Heart right ventricle (tissue), 16 donors: ENCODE results near the gene ATG4C. TPM values are rescaled to one million over a fixed set of nuclear protein-coding genes. Genes with fewer than 3 reads are reported as not detected.
"Not testable (repeated sequence)": the region's sequence is repeated elsewhere in the genome, so short reads cannot be mapped to it uniquely, and the experiment has no call there.

ENCODE experiments used
- ATAC-seq, 8 donors: fragments of 200-7000 bp; cut with Tn5 transposase; one replicate each; pipeline ENCODE4 v1.9.1; 2020; ENCODE audit warnings: mild to moderate bottlenecking in 8 of 8, moderate library complexity in 8 of 8, moderate number of reproducible peaks in 1 of 8
- DNase-seq, 2 donors: peaks; one replicate each; pipeline ENCODE4 v3.0.0-alpha.2; 2020
- H3K27ac ChIP-seq, 10 donors: fragments of 200-600 bp; sonication (generic) in 2 of 10; one replicate each; pipeline versions ENCODE4 v1.5.0 to v1.8.0; 2020 to 2022; ENCODE audit warnings: mild to moderate bottlenecking in 3 of 10
- H3K27me3 ChIP-seq, 7 donors: fragments of 200-600 bp; one replicate each; pipeline ENCODE4 v1.8.0; 2021 to 2022; ENCODE audit warnings: mild to moderate bottlenecking in 2 of 7
- H3K36me3 ChIP-seq, 9 donors: fragments of 200-600 bp; sonication (generic) in 1 of 9; one replicate each; pipeline versions ENCODE4 v1.5.0 to v1.8.0; 2020 to 2022; ENCODE audit warnings: mild to moderate bottlenecking in 2 of 9
- H3K4me1 ChIP-seq, 9 donors: fragments of 200-600 bp; sonication (generic) in 1 of 9; one replicate each; pipeline versions ENCODE4 v1.5.0 to v1.8.0; 2020 to 2022; ENCODE audit warnings: mild to moderate bottlenecking in 4 of 9
- H3K4me3 ChIP-seq, 10 donors: fragments of 200-600 bp; sonication (generic) in 2 of 10; one replicate each; pipeline versions ENCODE4 v1.5.0 to v1.8.0; 2020 to 2022; ENCODE audit warnings: mild to moderate bottlenecking in 7 of 10, moderate library complexity in 2 of 10
- H3K9me3 ChIP-seq, 11 donors: fragments of 200-600 bp in 10 of 11; sonication (generic) in 2 of 11; one replicate each; pipeline versions ENCODE4 v1.5.0 to v1.8.0; 2013 to 2022; ENCODE audit warnings: mild to moderate bottlenecking in 2 of 11, control low read depth in 1 of 11, moderate library complexity in 1 of 11
- CTCF ChIP-seq, 9 donors: fragments of 200-600 bp; sonication (generic) in 2 of 9; IDR thresholded peaks; one replicate each; pipeline versions ENCODE4 v1.5.0 to v1.8.0; 2021 to 2022; ENCODE audit warnings: antibody characterized with exemption in 9 of 9, mild to moderate bottlenecking in 5 of 9, moderate library complexity in 1 of 9
- WGBS, 2 donors: extraction: QIAGEN DNeasy Blood & Tissue Kit; methylation state at CpG; one replicate each; pipeline ENCODE4 v1.1.7; 2013; ENCODE audit warnings: inconsistent platforms in 1 of 2; 5-methylcytosine and 5-hydroxymethylcytosine counted together
- intact Hi-C, 10 donors: fragments of 100-400 bp; cut with DNase I; formaldehyde crosslinking; loops; one replicate each; pipeline versions ENCODE4 v1.11.1 to v1.14.2; 2022
- polyA plus RNA-seq, 2 donors: library from polyadenylated mRNA; stranded (reverse); fragments of 200-250 nt; gene quantifications; one replicate each; pipeline ENCODE4 v1.2.3, GENCODE V29; 2013
- total RNA-seq, 10 donors: library from RNA; stranded (reverse); fragmentation: NEBNext Ultra II Directional in 3 of 10; extraction: Animal tissue kit (Norgen Biotek cat#: 25700) in 3 of 10; gene quantifications; one replicate each; pipeline versions ENCODE4 v1.2.1 to v1.2.4, GENCODE V29; 2021 to 2023
- donor health status: Arrhythmogenic right ventricular cardiomyopathy.
- donor health status: ischemic (EF 13 %, LVEDD 7.1; RV severe dilation, severe dysfunction).
- donor health status: healthy with polysubstance abuse.
- donor health status: DM: no; HTN: yes; CAD: no.
- donor health status: DM: no; HTN: no; CAD: no.
- donor health status: ischemic (EF 25% LVEDD 6.9; RV normal size, moderate dysfunction).
- donor health status: ischemic (EF 25% LVEDD 5.7; RV mildly dilated, moderate dysfunction).
- donor health status: healthy.
- donor health status: DM: yes; HTN: yes; CAD: no.
- donor health status: Ischemic cardiomyopathy.
- donor health status: ischemic (EF 35%, LVEDD 5.7; RV mildly dilated, moderate dysfunction).
- donor health status: nonischemic (EF 11% LVEDD 7.7; RV severe dilation, severe dysfunction).
- donor health status: DM: yes; HTN: yes; CAD: no.
- donor health status: PGD.
- donor health status: ischemic (EF 29% LVEDD 5.4; RV normal size, mild dysfunction).
- donor health status: nonischemic (EF 23%, LVEDD 6.1; RV moderate dilation, normal function).

Gene ATG4C
- total and polyA plus RNA-seq, 12 donors, result 4.2 to 17.9 (median 8.7) TPM

- Histone ChIP-seq H3K36me3 (peaks cover 0 to 40% (median 0%) of the 10 kb centered on the region in 9 donors), H3K4me1 (no peaks in the 10 kb centered on the region), H3K9me3 (peaks cover 0 to 6% (median 0%) of the 10 kb centered on the region in 11 donors), H3K27me3 (no peaks in the 10 kb centered on the region), H3K27ac (no peak overlapping the region), H3K4me3 (no peak overlapping the region)
- ATAC-seq, result no peak
- TF ChIP-seq CTCF (IDR thresholded peaks at IDR 0.05), result no peak
- intact Hi-C loops, result no loop called here
- no peak for DNase-seq
- 69 to 83% methylated on average over 4 of the region's 4 CpGs for WGBS, 2 donors
Measured at GRCh38 chr1:62823556-62823955, 39.6 kb downstream of the ATG4C start.

DNA sequence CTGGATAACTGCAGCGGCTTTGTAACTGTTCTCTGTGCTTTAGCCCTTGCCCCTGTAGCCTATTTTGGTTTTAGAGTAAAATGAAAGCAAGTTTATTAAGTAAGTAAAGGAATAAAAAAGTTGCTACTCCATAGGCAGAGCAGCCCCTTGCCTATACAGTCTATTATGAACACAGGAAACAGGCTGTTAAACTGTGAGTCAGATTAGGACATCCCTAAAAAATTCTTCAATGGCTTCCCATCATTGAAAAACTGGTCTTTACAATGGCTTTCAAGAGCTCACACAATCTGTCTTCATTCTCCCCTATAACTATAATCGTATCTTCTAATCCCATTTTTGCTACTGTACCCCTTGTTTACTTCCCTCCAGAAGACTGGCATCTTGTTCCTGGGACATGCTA lies 43.0 kb downstream of the ATG4C start:
- H3K9me3 ChIP-seq, result peaks cover 0 to 6% (median 0%) of the 10 kb centered on the region in 11 donors
- H3K27ac ChIP-seq, result no peak overlapping the region
- WGBS, 2 donors, result 95 to 96% methylated on average over 2 of the region's 2 CpGs
- no peak for TF ChIP-seq CTCF (IDR thresholded peaks at IDR 0.05)
- no peak for DNase-seq
- H3K4me1 ChIP-seq, result no peaks in the 10 kb centered on the region
- intact Hi-C loops, result no loop called here
- no peak overlapping the region for H3K4me3 ChIP-seq
- H3K36me3 ChIP-seq, result peaks cover 0 to 36% (median 0%) of the 10 kb centered on the region in 9 donors
- H3K27me3 ChIP-seq, result no peaks in the 10 kb centered on the region
- no peak for ATAC-seq

DNA sequence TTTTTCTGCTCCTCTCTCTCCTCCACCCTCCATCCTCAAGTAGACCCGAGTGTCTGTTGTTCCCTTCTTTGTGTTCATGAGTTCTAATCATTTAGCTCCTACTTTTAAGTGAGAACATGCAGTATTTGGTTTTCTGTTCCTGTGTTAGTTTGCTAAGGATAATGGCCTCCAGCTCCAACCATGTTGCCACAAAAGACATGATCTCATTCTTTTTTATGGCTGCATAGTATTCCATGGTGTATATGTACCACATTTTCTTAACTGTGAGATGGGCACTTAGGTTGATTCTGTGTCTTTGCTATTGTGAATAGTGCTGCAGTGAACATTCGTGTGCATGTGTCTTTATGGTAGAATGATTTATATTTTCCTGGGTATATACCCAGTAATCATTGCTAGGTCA lies 43.9 kb downstream of the ATG4C start:
- H3K27me3 ChIP-seq, H3K9me3 ChIP-seq, H3K27ac ChIP-seq, H3K4me1 ChIP-seq, H3K4me3 ChIP-seq, intact Hi-C loops, ATAC-seq, DNase-seq: not testable (repeated sequence)
- 93 to 100% methylated on average over 2 of the region's 2 CpGs for WGBS, 2 donors
- H3K36me3 ChIP-seq, result peaks cover 0 to 32% (median 0%) of the 10 kb centered on the region in 9 donors

GRCh38 chr1:62832276-62832675 lies 48.3 kb downstream of the ATG4C start:
- intact Hi-C loops, result loop anchor here in 1 of 10 donors (10.0 kb wide), 1 partner anchor 703 kb away; no protein-coding TSS in a partner anchor
- no peaks in the 10 kb centered on the region for H3K27me3 ChIP-seq
- DNase-seq, result no peak
- no peak for TF ChIP-seq CTCF (IDR thresholded peaks at IDR 0.05)
- H3K27ac ChIP-seq, result no peak overlapping the region
- no peak for ATAC-seq
- H3K9me3 ChIP-seq, result peaks cover 0 to 6% (median 0%) of the 10 kb centered on the region in 11 donors
- WGBS, 2 donors, result 73 to 85% methylated on average over 5 of the region's 5 CpGs
- H3K4me3 ChIP-seq, result no peak overlapping the region
- peaks cover 0 to 3% (median 0%) of the 10 kb centered on the region in 9 donors for H3K4me1 ChIP-seq
- peaks cover 0 to 51% (median 0%) of the 10 kb centered on the region in 9 donors for H3K36me3 ChIP-seq

- DNase-seq (no peak), ATAC-seq (no peak)
- Histone ChIP-seq H3K4me1 (peaks cover 0 to 4% (median 0%) of the 10 kb centered on the region in 9 donors), H3K4me3 (no peak overlapping the region), H3K9me3 (no peaks in the 10 kb centered on the region), H3K36me3 (peaks cover 0 to 50% (median 0%) of the 10 kb centered on the region in 9 donors), H3K27me3 (no peaks in the 10 kb centered on the region), H3K27ac (no peak overlapping the region)
- WGBS, 2 donors, result 96 to 97% methylated on average over 4 of the region's 4 CpGs
- intact Hi-C loops, result loop anchor here in 1 of 10 donors (10.0 kb wide), 1 partner anchor 701 kb away; no protein-coding TSS in a partner anchor
- no peak for TF ChIP-seq CTCF (IDR thresholded peaks at IDR 0.05)
Measured at GRCh38 chr1:62833529-62833928, 49.6 kb downstream of the ATG4C start.
